Measurements from ENCODE around the gene ADAMTS7.
"Not testable (repeated sequence)": the region's sequence is repeated elsewhere in the genome, so short reads cannot be mapped to it uniquely, and the experiment has no call there.

- not testable (repeated sequence) for TF ChIP-seq TCF4 (CRISPR knock-in tag; IDR thresholded peaks at IDR 0.05; ENCODE audit: borderline replicate concordance); PATZ1 (CRISPR knock-in tag; IDR thresholded peaks at IDR 0.05; ENCODE audit: borderline replicate concordance); RARB (CRISPR knock-in tag; IDR thresholded peaks at IDR 0.05); PPARA (CRISPR knock-in tag; IDR thresholded peaks at IDR 0.05; ENCODE audit: borderline replicate concordance)
Measured at GRCh38 chr15:78799102-78799501, 12.2 kb downstream of the ADAMTS7 start.

All from SK-N-SH treated with all-trans-retinoic acid at 6 μM for 48 hours (cell line).